ENCODE results near the gene MX2.

Gene MX2

GRCh38 chr21:41433566-41433965 is 71.7 kb downstream of the MX2 start:
- ChIA-PET POLR2A (no interaction called here), CTCF (no interaction called here)
- Histone ChIP-seq H3K9me3 (ENCODE audit: control insufficient read depth, insufficient read depth, low read depth, low read length) (no peaks in the 10 kb centered on the region), H3K4me1 (ENCODE audit: control insufficient read depth, insufficient read depth, low read length) (no peaks in the 10 kb centered on the region), H3K36me3 (ENCODE audit: control insufficient read depth in 2 of 2, insufficient read depth in 1 of 2, low read length in 2 of 2) (peaks cover 0 to 6% of the 10 kb centered on the region in 2 experiments; a peak in 1 of 3 replicates), H3K27ac (ENCODE audit: extremely low read depth, low read depth, low read length) (no peak overlapping the region), H3K4me3 (ENCODE audit: low read depth, low read length) (no peak overlapping the region)
- TF ChIP-seq ZNF610 (tag by site-specific recombination; IDR thresholded peaks at IDR 0.05; ENCODE audit: borderline replicate concordance) (no peak), SP2 (tag by site-specific recombination; IDR thresholded peaks at IDR 0.05) (no peak), KLF16 (tag by site-specific recombination; IDR thresholded peaks at IDR 0.05) (no peak), ELK4 (IDR thresholded peaks at IDR 0.05; ENCODE audit: borderline replicate concordance, low read depth, low read length) (no peak)

GRCh38 chr21:41435706-41436105 is 73.9 kb downstream of the MX2 start:
- CTCF ChIA-PET: no interaction called here
- H3K36me3 ChIP-seq (ENCODE audit: control insufficient read depth in 2 of 2, insufficient read depth in 1 of 2, low read length in 2 of 2): peaks cover 0 to 6% of the 10 kb centered on the region in 2 experiments; a peak in 1 of 3 replicates

GRCh38 chr21:41437729-41438128 is 75.9 kb downstream of the MX2 start:
- no peaks in the 10 kb centered on the region for H3K4me1 ChIP-seq (ENCODE audit: control insufficient read depth, insufficient read depth, low read length)
- no peaks in the 10 kb centered on the region for H3K9me3 ChIP-seq (ENCODE audit: control insufficient read depth, insufficient read depth, low read depth, low read length)
- no peak overlapping the region for H3K27ac ChIP-seq (ENCODE audit: extremely low read depth, low read depth, low read length)
- ChIA-PET POLR2A (no interaction called here), CTCF (no interaction called here)
- peaks cover 0 to 6% of the 10 kb centered on the region in 2 experiments; a peak in 1 of 3 replicates for H3K36me3 ChIP-seq (ENCODE audit: control insufficient read depth in 2 of 2, insufficient read depth in 1 of 2, low read length in 2 of 2)
- no peak overlapping the region for H3K4me3 ChIP-seq (ENCODE audit: low read depth, low read length)
- TF ChIP-seq SP3 (tag by site-specific recombination; IDR thresholded peaks at IDR 0.05) (no peak), ZNF561 (tag by site-specific recombination; IDR thresholded peaks at IDR 0.05; ENCODE audit: borderline replicate concordance) (no peak), REST (tag by site-specific recombination; IDR thresholded peaks at IDR 0.05) (no peak), MZF1 (tag by site-specific recombination; IDR thresholded peaks at IDR 0.05; ENCODE audit: borderline replicate concordance) (no peak), ZBTB1 (tag by site-specific recombination; IDR thresholded peaks at IDR 0.05) (no peak), ZBTB44 (tag by site-specific recombination; IDR thresholded peaks at IDR 0.05) (no peak), ZNF544 (tag by site-specific recombination; IDR thresholded peaks at IDR 0.05) (no peak), ZNF549 (tag by site-specific recombination; IDR thresholded peaks at IDR 0.05) (no peak), ZBTB48 (tag by site-specific recombination; IDR thresholded peaks at IDR 0.05) (no peak), BCL11A (tag by site-specific recombination; IDR thresholded peaks at IDR 0.05; ENCODE audit: low read depth) (no peak), ZNF350 (tag by site-specific recombination; IDR thresholded peaks at IDR 0.05) (no peak)

More at GRCh38 chr21:41435706-41436105, 73.9 kb downstream of the MX2 start:
- no peak for TF ChIP-seq PRDM1 (tag by site-specific recombination; IDR thresholded peaks at IDR 0.05)
- no peak for TF ChIP-seq ZNF26 (tag by site-specific recombination; IDR thresholded peaks at IDR 0.05)
- TF ChIP-seq BCL6B (tag by site-specific recombination; IDR thresholded peaks at IDR 0.05): no peak
- TF ChIP-seq ZNF10 (tag by site-specific recombination; IDR thresholded peaks at IDR 0.05): no peak
- no peak for TF ChIP-seq HOXA7 (CRISPR knock-in tag; IDR thresholded peaks at IDR 0.05; ENCODE audit: borderline replicate concordance)
- no peak for TF ChIP-seq ZNF140 (tag by site-specific recombination; IDR thresholded peaks at IDR 0.05)
- H3K4me3 ChIP-seq (ENCODE audit: low read depth, low read length): no peak overlapping the region
- no peak overlapping the region for H3K27ac ChIP-seq (ENCODE audit: extremely low read depth, low read depth, low read length)
- H3K4me1 ChIP-seq (ENCODE audit: control insufficient read depth, insufficient read depth, low read length): no peaks in the 10 kb centered on the region
- H3K9me3 ChIP-seq (ENCODE audit: control insufficient read depth, insufficient read depth, low read depth, low read length): no peaks in the 10 kb centered on the region
- POLR2A ChIA-PET: no interaction called here
